HG02973 (cell line): ENCODE data around the gene ARF1.

Source experiments
- ATAC-seq: cut with Tn5 transposase; IDR thresholded peaks from one replicate; pipeline ENCODE4 v1.9.1; 2021; ENCODE audit warnings: moderate library complexity; ENCODE audit not compliant: unreplicated experiment

ARF1 gene

GRCh38 chr1:228048659-228049298 is 33.7 kb upstream of the ARF1 start:
- ATAC-seq = no peak

DNA sequence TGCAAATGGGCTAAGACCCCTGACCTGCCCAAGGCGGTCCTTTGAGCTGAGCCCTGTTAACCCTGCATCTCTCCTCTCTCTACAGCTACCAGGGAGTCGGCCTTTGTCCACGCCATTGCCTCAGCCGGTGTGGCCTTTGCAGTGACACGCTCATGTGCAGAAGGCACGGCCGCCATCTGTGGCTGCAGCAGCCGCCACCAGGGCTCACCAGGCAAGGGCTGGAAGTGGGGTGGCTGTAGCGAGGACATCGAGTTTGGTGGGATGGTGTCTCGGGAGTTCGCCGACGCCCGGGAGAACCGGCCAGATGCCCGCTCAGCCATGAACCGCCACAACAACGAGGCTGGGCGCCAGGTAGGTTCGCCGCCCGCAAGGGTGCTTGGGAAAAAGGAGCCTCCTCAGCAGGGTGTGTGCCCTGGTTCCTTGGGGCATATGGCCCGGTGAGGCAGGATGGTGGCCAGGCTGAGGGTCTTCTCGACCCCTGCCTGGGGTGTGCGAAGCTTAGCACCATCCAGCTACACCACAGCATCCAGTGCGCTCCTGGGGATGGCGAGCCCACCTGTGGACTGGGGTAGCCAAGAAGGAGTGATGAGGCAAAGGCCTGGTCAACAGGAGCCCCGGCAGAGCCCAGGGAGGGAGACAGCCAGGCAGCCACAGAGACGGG is 31.8 kb upstream of the ARF1 start:
- ATAC-seq = no peak

DNA sequence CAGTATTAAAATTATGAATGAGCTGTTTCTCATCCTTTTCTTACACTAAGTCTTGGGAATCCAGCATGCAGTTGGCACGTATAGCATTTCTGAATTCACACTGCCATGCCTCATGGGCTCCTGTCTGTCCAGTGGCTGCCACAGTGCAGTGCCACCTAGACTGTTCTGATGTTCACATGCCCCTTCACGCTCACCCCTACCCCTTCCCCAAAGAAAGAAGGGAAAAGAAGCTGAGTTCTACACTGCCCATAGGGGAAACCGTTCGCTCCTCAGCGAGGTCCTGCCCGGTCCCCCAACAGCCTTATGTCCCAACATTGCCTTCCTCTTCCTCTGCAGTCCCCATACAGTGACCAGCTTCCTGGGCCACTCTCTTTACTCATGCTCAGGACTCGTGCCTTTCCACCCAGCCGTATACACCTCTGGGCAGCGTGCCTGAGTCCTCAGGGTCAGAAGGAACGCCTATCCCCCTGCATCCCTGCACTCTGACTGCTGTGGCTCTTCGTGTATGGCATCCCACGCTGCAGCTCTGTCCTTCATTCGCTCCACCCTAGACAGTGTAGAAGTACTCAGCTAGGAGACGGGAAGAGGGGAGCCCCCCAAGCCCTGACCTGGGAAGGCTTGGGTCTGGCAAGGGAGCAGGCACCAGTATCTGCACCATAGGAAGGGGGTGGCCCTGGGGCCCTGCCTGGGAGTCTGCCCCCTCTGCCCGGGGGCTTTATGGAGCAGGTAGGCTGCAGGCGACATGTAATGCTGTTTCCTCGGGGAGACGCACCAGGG is 24.1 kb upstream of the ARF1 start:
- ATAC-seq = no peak

- ATAC-seq = no peak
Observed at GRCh38 chr1:228058949-228059633, 23.4 kb upstream of the ARF1 start.

DNA sequence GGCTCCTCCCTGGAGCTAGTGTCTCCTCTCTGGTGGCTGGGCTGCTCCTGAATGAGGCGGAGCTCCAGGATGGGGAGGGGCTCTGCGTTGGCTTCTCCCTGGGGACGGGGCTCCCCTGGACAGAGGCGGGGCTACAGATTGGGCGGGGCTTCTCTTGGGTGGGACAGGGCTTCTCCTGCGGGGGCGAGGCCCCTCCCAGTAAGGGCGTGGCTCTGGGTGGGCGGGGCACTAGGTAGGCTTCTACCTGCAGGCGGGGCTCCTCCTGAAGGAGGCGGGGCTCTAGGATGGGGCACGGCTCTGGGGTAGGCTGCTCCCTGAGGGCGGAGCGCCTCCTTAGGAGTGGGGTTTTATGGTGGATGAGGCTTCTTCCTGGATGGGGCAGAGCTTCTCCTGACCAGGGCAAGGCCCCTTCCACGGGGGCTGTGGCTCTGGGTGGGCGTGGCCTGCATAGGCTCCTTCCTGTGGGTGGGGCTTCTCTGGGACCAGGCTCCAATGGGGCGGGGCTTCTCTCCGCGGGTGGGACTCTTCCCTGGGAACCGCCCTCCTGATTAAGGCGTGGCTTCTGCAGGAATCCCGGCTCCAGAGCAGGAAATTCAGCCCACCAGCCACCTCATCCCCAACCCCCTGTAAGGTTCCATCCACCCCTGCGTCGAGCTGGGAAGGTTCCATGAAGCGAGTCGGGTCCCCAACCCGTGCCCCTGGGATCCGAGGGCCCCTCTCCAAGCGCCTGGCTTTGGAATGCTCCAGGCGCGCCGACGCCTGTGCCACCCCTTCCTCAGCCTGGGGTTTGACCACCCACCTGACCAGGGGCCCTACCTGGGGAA is 22.7 kb upstream of the ARF1 start:
- no peak for ATAC-seq

- no peak for ATAC-seq
Observed at GRCh38 chr1:228060458-228061190, 21.9 kb upstream of the ARF1 start.

GRCh38 chr1:228061411-228062084 is 21.0 kb upstream of the ARF1 start:
- no peak for ATAC-seq

DNA sequence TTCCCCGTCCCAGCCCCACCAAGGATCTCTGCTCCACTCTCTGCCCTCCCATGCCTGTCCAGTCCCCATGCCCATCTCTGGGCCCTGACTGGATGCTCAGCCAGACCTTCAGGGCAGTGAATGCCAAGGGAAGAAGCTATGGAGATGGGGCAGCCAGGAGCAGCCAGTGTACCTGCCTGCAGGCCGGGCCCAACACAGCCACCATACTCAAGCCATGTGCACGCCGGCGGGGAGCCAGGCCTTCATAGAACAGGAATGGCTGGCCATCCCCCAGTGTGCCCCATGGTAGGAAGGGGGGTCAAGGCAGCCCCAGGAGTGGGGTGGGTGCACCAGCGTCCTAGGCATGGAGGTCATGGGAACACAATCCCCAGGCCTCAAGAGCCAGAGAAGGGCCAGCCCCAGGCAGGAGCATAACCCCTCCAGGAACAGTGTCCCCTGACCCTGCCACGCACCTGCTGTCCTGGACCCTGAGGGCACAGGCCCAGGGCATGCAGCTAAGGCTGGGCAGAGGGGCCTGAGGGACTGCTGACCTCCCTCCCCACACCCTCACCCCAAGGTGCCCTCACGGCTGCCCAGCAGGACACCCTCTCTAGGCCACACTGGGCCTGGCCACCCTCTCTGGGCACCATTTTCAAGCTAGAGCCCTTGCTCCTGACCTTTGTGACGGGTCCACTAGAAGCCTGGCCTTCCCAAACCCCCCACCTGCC is 20.3 kb upstream of the ARF1 start:
- no peak for ATAC-seq

DNA sequence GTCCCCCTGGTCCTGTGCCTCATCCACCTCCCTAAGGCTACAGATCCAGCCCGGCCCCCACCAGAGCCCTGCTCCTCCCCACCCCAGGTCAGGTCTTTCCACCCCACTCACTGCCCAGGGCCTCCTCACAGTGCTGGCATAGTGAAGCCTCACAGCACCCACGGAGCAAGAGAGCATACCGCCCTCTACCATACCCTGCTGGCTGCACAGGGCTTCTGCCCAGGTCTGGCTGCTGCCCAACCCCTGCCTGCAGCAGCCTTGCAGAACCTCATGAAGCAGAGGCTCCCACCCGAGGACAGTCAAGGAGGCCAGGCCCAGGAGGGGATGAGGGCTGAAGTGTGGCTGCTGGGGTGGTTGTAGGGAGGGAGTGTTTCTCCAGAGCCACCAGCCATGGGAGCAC is 19.7 kb upstream of the ARF1 start:
- ATAC-seq = no peak

DNA sequence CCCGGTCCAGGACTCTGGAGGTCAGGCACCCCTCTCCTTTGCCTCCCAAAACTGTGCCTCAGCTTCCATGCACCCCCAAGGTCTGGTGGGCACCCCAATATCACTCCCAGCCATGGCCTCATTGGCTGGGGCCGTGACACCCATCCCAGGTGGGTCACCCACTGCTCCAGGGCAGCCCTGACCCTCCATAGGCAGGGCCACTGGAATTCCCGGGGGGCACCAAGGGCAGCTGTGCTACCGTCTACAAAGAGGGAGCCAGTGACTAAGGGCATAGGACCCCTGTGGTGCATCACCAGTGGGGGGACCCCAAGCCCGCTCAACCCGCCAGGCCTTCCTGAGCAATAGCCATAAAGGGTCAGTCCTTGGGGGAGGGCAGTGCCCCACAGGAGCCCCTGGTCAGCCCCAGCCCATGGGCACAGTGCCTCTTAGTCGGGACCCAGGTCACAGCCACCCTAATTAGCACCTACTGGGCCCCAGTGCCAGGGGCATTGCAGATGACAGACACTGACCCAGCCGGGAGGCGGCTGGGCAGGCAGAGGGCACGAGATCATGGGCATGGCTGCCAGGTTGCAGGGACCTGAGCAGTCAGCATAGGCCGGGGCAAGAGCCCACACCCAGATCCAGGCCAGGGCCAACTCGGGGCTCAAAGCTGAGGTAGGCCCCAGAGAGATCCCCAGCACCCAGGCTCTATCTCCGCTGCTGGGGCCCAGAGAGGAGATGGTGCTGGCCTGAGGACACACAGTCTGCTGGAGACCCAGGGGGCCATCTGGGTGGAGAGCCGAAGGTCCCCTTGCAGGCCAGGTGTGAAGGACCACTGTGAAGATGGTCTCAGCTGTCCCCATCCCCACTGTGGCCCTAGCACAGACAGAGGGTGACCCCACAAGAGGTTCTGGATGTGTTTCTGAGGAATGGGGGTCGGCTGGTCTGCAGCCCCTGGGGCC is 19.0 kb upstream of the ARF1 start:
- no peak for ATAC-seq

DNA sequence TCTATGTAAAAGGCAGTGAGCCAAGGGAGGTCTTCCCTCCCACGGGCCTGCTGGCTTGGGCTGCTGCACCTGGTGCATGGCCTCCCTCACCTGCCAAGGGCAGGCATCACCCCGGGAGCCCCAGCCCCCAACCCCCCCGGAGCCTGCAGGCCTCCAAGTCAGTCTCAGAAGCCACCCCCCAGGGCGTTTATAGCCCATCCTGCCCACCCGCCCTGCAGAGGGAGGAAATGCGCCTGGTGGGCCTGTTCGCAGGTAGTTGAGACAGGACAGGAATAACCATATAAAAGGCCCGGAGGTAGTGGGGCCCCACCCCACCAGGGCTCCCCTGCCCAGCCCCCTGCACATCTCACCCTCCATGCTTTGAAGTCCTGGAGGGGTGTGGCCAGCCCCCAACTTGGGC is 18.2 kb upstream of the ARF1 start:
- ATAC-seq = no peak

GRCh38 chr1:228064741-228065542 is 17.6 kb upstream of the ARF1 start:
- no peak for ATAC-seq

GRCh38 chr1:228065543-228066347 is 16.8 kb upstream of the ARF1 start:
- ATAC-seq = no peak

- ATAC-seq = no peak
Observed at GRCh38 chr1:228066416-228066815, 16.1 kb upstream of the ARF1 start.

DNA sequence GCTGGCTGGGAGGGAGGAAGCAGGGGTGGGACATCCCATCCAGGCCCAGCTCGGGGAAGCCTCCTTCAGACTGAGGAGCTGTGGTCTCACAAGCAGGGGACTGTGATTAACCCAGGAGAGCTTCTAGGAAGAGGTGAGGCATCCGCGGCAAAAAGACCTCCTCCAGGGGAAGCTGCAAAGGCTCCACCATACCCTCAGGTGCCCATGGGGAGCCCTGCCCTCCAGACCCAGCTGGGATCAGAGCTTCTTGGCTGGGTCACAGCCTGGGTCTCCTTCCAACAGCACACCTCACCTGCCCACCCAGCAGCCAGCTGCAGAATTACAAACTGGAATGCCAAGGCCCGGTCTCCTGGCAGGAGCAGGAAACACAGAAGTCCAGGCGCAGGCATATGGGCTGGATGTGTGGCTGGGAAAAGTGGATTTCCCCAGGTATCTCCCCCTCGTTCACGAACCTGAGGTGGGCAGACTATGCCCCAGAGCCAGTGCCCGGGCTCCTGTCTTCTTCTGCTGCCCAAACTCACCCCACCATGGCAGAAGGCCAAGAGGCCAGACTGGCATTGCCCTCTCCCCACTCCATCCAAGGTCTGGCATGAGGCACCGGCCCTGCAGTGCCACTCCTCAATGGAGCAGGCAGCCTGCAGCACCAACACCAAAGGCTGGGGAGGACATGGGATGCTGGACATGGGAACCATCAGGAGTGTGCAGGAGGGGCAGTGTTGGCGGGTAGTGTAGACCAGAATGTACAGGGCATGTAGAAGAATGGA is 15.4 kb upstream of the ARF1 start:
- no peak for ATAC-seq
